IMR-90 (cell line): ENCODE results near the gene FMN1. TPM values are rescaled to one million over a fixed set of nuclear protein-coding genes. Genes with fewer than 3 reads are reported as not detected.

Experiments used
- ATAC-seq: fragments of 200-7000 bp; cut with Tn5 transposase; 2 replicates; pipeline ENCODE4 v1.9.1; 2020; ENCODE audit warnings: low read depth, mild to moderate bottlenecking, moderate library complexity
- BruUV-seq: library from RNA; stranded (reverse); fragments of 400-500 nt; replicated peaks from 2 replicates; lab custom pipeline; 2021; lab: Mats Ljungman, UMichigan
- CTCF ChIA-PET: fragments of 300-600 bp; formaldehyde crosslinking; extraction: SDS; loops from one replicate; lab custom pipeline; 2021; ENCODE audit warnings: antibody characterized with exemption; lab: Yijun Ruan, JAX
- POLR2A ChIA-PET: fragments of 300-600 bp; sonication (Branson Sonifier 250); formaldehyde crosslinking; loops from one replicate; lab custom pipeline; 2022; ENCODE audit warnings: antibody characterized with exemption; ENCODE audit not compliant: unreplicated experiment; lab: Charles Lee
- DNase-seq: peaks from one replicate; pipeline ENCODE4 v3.0.0; 2013
- H2AFZ ChIP-seq: replicated peaks from 2 replicates; pipeline ENCODE3; 2013; ENCODE audit warnings: low read length, mild to moderate bottlenecking; ENCODE audit not compliant: poor library complexity
- H2AK5ac ChIP-seq: 2 replicates; pipeline ENCODE4 v1.6.1; 2013; ENCODE audit warnings: low read depth, low read length, inconsistent platforms
- H2AK9ac ChIP-seq: replicated peaks from 2 replicates; pipeline ENCODE3; 2013; ENCODE audit warnings: mild to moderate bottlenecking, low read depth, low read length, moderate library complexity; ENCODE audit not compliant: poor library complexity
- H2BK120ac ChIP-seq: 2 replicates; pipeline ENCODE4 v1.6.1; 2013; ENCODE audit warnings: low read depth, low read length, inconsistent platforms
- H2BK15ac ChIP-seq: 3 replicates; pipeline ENCODE4 v1.6.1; 2013; ENCODE audit warnings: low read depth, low read length, inconsistent platforms
- H2BK20ac ChIP-seq: 2 replicates; pipeline ENCODE4 v1.6.1; 2013; ENCODE audit warnings: low read depth, mild to moderate bottlenecking, inconsistent platforms, low read length, moderate library complexity
- H2BK5ac ChIP-seq: 2 replicates; pipeline ENCODE4 v1.6.1; 2013; ENCODE audit warnings: mild to moderate bottlenecking, low read depth, low read length, inconsistent platforms; ENCODE audit not compliant: poor library complexity, severe bottlenecking
- H3K14ac ChIP-seq: replicated peaks from 2 replicates; pipeline ENCODE4 v1.6.1; 2013; ENCODE audit warnings: low read depth, low read length, inconsistent platforms
- H3K18ac ChIP-seq: 2 replicates; pipeline ENCODE4 v1.6.1; 2013; ENCODE audit warnings: low read depth, low read length, control low read depth
- H3K23ac ChIP-seq: 2 replicates; pipeline ENCODE4 v1.6.1; 2013; ENCODE audit warnings: low read depth, low read length, inconsistent platforms
- H3K27ac ChIP-seq: 2 replicates; pipeline ENCODE4 v1.5.1; 2013; ENCODE audit warnings: mild to moderate bottlenecking, control low read depth, low read length; ENCODE audit not compliant: insufficient read depth
- H3K27me3 ChIP-seq: 2 replicates; pipeline ENCODE4 v1.6.1; 2013; ENCODE audit warnings: low read length; ENCODE audit not compliant: control insufficient read depth, insufficient read depth
- H3K36me3 ChIP-seq: 2 replicates; pipeline ENCODE4 v1.6.1; 2013; ENCODE audit warnings: low read length, mixed read lengths; ENCODE audit not compliant: control insufficient read depth, insufficient read depth
- H3K4ac ChIP-seq: 2 replicates; pipeline ENCODE4 v1.6.1; 2013; ENCODE audit warnings: low read depth, low read length, inconsistent platforms
- H3K4me1 ChIP-seq: 2 replicates; pipeline ENCODE4 v1.6.1; 2013; ENCODE audit warnings: low read length, mixed read lengths; ENCODE audit not compliant: control insufficient read depth, insufficient read depth
- H3K4me2 ChIP-seq: 2 replicates; pipeline ENCODE4 v1.6.1; 2013; ENCODE audit warnings: low read depth, mild to moderate bottlenecking, control low read depth, low read length, moderate library complexity
- H3K4me3 ChIP-seq: 2 replicates; pipeline ENCODE4 v1.5.1; 2013; ENCODE audit warnings: low read depth, mild to moderate bottlenecking, control low read depth, low read length, moderate library complexity; ENCODE audit not compliant: insufficient read depth
- H3K56ac ChIP-seq: 2 replicates; pipeline ENCODE4 v1.6.1; 2013; ENCODE audit warnings: low read length, inconsistent platforms; ENCODE audit not compliant: insufficient read depth; ENCODE audit errors: extremely low read depth
- H3K79me1 ChIP-seq, 2 experiments: 2 replicates each; pipeline ENCODE4 v1.6.1; 2013; ENCODE audit warnings: low read length in 2 of 2, inconsistent platforms in 1 of 2, low read depth in 1 of 2
- H3K9ac ChIP-seq: 2 replicates; pipeline ENCODE4 v1.6.1; 2013; ENCODE audit warnings: low read depth, low read length, control low read depth
- H3K9me1 ChIP-seq: 2 replicates; pipeline ENCODE4 v1.6.1; 2013; ENCODE audit warnings: low read length, inconsistent platforms; ENCODE audit not compliant: insufficient read depth
- H3K9me3 ChIP-seq: 2 replicates; pipeline ENCODE4 v1.6.1; 2013; ENCODE audit warnings: low read length; ENCODE audit not compliant: control insufficient read depth, insufficient read depth
- H4K20me1 ChIP-seq: 2 replicates; pipeline ENCODE4 v1.6.1; 2013; ENCODE audit warnings: low read length, inconsistent platforms; ENCODE audit not compliant: insufficient read depth
- H4K5ac ChIP-seq: 2 replicates; pipeline ENCODE4 v1.6.1; 2013; ENCODE audit warnings: mild to moderate bottlenecking, low read depth, low read length, control low read depth
- H4K8ac ChIP-seq, 2 experiments: 2 replicates each; pipeline ENCODE4 v1.6.1; 2013; ENCODE audit warnings: low read depth in 2 of 2, low read length in 2 of 2, control low read depth in 1 of 2, inconsistent platforms in 1 of 2
- H4K91ac ChIP-seq: 2 replicates; pipeline ENCODE4 v1.6.1; 2013; ENCODE audit warnings: low read depth, low read length, inconsistent platforms; ENCODE audit not compliant: insufficient read depth
- BHLHE40 ChIP-seq: fragments of 150-350 bp; IDR thresholded peaks from 2 replicates; pipeline ENCODE4 v1.6.1; 2016; ENCODE audit warnings: mild to moderate bottlenecking, low read depth, low read length
- CHD1 ChIP-seq: IDR thresholded peaks from 2 replicates; pipeline ENCODE4 v1.6.1; 2012; ENCODE audit warnings: low read depth, low read length, improper control_type of control experiment
- ELK1 ChIP-seq: fragments of 150-350 bp; IDR thresholded peaks from 2 replicates; pipeline ENCODE4 v1.6.1; 2016; ENCODE audit warnings: low read depth, mild to moderate bottlenecking, low read length, moderate library complexity, borderline replicate concordance
- RAD21 ChIP-seq: IDR thresholded peaks from 2 replicates; pipeline ENCODE4 v1.6.1; 2012; ENCODE audit warnings: low read length, improper control_type of control experiment
- RCOR1 ChIP-seq: IDR thresholded peaks from 2 replicates; pipeline ENCODE4 v1.6.1; 2012; ENCODE audit warnings: mild to moderate bottlenecking, low read length, improper control_type of control experiment; ENCODE audit not compliant: insufficient replicate concordance
- RFX5 ChIP-seq: IDR thresholded peaks from 2 replicates; pipeline ENCODE4 v1.8.0; 2012; ENCODE audit warnings: low read depth, mild to moderate bottlenecking, low read length, moderate library complexity
- WGBS, 2 experiments: methylation state at CpG; one replicate each; pipeline versions ENCODE4 v1.1.5 to v1.1.7; 2013; ENCODE audit warnings: missing lambda C conversion rate in 2 of 2; ENCODE audit not compliant: insufficient read length in 1 of 2; ENCODE audit errors: extremely low coverage in 2 of 2; 5-methylcytosine and 5-hydroxymethylcytosine counted together
- dilution Hi-C: fragments of 300-500 bp; cut with HindIII; formaldehyde crosslinking; loops from one replicate; pipeline ENCODE4 v1.14.3; 2018; ENCODE audit warnings: low sequenced_read_pairs; ENCODE audit not compliant: unreplicated experiment
- in situ Hi-C: fragments of 300-500 bp; cut with MboI; formaldehyde crosslinking; loops from 3 replicates; pipeline ENCODE4 v1.14.3; 2019; ENCODE audit warnings: low sequenced_read_pairs, inconsistent platforms, mixed read lengths
- intact Hi-C: fragments of 100-400 bp; cut with micrococcal nuclease; formaldehyde crosslinking; loops from 2 replicates; pipeline ENCODE4 v1.10.0; 2022
- polyA plus RNA-seq, 3 experiments: library from polyadenylated mRNA; depleted of rRNA; stranded (reverse); fragments of >200 nt; gene quantifications; 2 replicates each; pipeline ENCODE4 v1.2.3, GENCODE V29; 2012; ENCODE audit warnings: low replicate concordance in 1 of 3
- total RNA-seq: library from RNA; depleted of rRNA; stranded (reverse); fragments of >200 nt; gene quantifications from 2 replicates; pipeline ENCODE4 v1.2.3, GENCODE V29; 2012

Gene FMN1
- total and polyA plus RNA-seq, 2 of the 4 experiments (the other 2 are of a cell fraction) = 7.3 to 17.6 TPM

- ATAC-seq (no peak), DNase-seq (no peak)
- Histone ChIP-seq H4K5ac (no peak overlapping the region), H2AK5ac (no peak overlapping the region), H2BK5ac (no peak overlapping the region), H3K4me1 (no peaks in the 10 kb centered on the region), H3K9me3 (no peaks in the 10 kb centered on the region), H3K4ac (no peak overlapping the region), H3K9ac (no peak overlapping the region), H2AFZ (no peak overlapping the region), H3K23ac (no peak overlapping the region), H3K4me3 (no peak overlapping the region), H4K20me1 (no peaks in the 10 kb centered on the region), H3K36me3 (no peaks in the 10 kb centered on the region), H4K8ac (no peak overlapping the region), H3K27ac (no peak overlapping the region), H2BK120ac (no peak overlapping the region), H2BK15ac (no peak overlapping the region), H3K18ac (no peak overlapping the region), H2BK20ac (no peak overlapping the region), H4K91ac (no peak overlapping the region), H3K14ac (no peak overlapping the region), H3K4me2 (no peak overlapping the region), H3K79me1 (no peaks in the 10 kb centered on the region), H3K9me1 (no peaks in the 10 kb centered on the region), H3K56ac (no peak overlapping the region), H2AK9ac (no peak overlapping the region), H3K27me3 (peaks cover 15% of the 10 kb centered on the region)
- no TSS peak for BruUV-seq
- in situ Hi-C loops = no loop called here
- intact Hi-C loops = no loop called here
- POLR2A ChIA-PET = no interaction called here
- no peak for TF ChIP-seq ELK1
- TF ChIP-seq RAD21 = no peak
- TF ChIP-seq RFX5 = no peak
- TF ChIP-seq CHD1 = no peak
- no peak for TF ChIP-seq BHLHE40
- no peak for TF ChIP-seq RCOR1
- CTCF ChIA-PET = interaction anchor here (1.5 kb wide), 1 partner anchor 8 kb away, joined by 5 read pairs; no protein-coding TSS in a partner anchor
- dilution Hi-C loops = no loop called here
- WGBS, 2 experiments = no CpG with 5 or more reads among the region's 3 CpGs
Measured at GRCh38 chr15:33226559-33227181, 32.2 kb upstream of the FMN1 start.
